Nephron progenitor cell (in vitro differentiated cells): ENCODE data around the gene CEBPG.

ENCODE experiments used
- DNase-seq: peaks from one replicate; pipeline ENCODE4 v3.0.0; 2021
- H3K27ac Mint-ChIP-seq: 2 replicates; pipeline ENCODE4 v1.8.0; 2021; ENCODE audit warnings: mild to moderate bottlenecking, moderate library complexity, mixed read lengths
- H3K27me3 Mint-ChIP-seq: 2 replicates; pipeline ENCODE4 v1.8.0; 2021; ENCODE audit warnings: mild to moderate bottlenecking, low read depth, mixed read lengths; ENCODE audit not compliant: poor library complexity
- H3K36me3 Mint-ChIP-seq: 2 replicates; pipeline ENCODE4 v1.8.0; 2021; ENCODE audit warnings: low read depth, mixed read lengths
- H3K4me1 Mint-ChIP-seq: 2 replicates; pipeline ENCODE4 v1.8.0; 2021; ENCODE audit warnings: mixed read lengths
- H3K4me3 Mint-ChIP-seq: 2 replicates; pipeline ENCODE4 v1.8.0; 2021; ENCODE audit warnings: mild to moderate bottlenecking, moderate library complexity, mixed read lengths
- H3K9me3 Mint-ChIP-seq: 2 replicates; pipeline ENCODE4 v1.8.0; 2021; ENCODE audit warnings: mild to moderate bottlenecking, moderate library complexity, mixed read lengths
- TF ChIP-seq, protein P1 (sequence below): fragments of 200-600 bp; sonication (generic); IDR thresholded peaks from 2 replicates; pipeline ENCODE4 v1.5.0; 2021; ENCODE audit warnings: antibody characterized with exemption

The CEBPG gene

DNA sequence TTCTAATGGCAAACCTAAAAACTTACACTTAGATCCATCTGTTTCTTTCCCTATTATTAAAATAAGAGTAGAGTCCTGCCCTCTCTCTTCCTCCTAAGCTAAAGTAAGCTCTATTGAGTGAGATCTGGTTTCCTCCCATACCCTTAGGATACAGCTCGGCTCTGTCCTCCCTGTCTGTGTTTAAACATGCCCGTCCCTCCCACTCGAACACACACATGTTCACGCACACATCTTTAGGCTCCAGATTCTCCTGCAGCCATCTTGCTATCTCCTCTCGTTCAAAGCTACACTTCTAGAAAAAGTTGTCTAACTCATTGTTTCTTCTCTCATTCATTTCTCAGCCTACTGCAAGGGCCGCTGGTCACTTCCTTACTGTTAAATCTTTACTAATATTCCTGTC, 15.1 kb upstream of the CEBPG start:
- no peaks in the 10 kb centered on the region for H3K36me3 Mint-ChIP-seq
- no peak overlapping the region for H3K27ac Mint-ChIP-seq
- H3K4me1 Mint-ChIP-seq: peaks cover 4% of the 10 kb centered on the region

DNA sequence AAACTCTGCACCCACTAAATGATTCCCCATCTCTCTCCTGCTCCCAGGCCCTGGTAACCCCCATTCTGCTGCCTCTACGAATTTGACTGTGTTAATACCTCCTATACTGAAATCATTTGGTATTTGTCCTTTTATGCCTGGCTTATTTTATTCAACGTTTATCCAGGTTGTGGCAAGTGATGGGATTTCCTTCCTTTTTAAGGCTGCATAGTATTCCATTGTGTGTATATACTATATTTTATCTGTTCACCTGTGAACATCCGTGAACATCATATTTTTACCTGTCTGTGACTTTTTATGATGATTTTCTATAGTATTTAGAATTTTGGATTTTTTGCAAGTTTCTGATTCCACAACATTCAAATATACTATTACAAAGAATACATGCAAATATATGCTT, 13.9 kb upstream of the CEBPG start:
- no peak for DNase-seq
- TF ChIP-seq, protein P1, sequence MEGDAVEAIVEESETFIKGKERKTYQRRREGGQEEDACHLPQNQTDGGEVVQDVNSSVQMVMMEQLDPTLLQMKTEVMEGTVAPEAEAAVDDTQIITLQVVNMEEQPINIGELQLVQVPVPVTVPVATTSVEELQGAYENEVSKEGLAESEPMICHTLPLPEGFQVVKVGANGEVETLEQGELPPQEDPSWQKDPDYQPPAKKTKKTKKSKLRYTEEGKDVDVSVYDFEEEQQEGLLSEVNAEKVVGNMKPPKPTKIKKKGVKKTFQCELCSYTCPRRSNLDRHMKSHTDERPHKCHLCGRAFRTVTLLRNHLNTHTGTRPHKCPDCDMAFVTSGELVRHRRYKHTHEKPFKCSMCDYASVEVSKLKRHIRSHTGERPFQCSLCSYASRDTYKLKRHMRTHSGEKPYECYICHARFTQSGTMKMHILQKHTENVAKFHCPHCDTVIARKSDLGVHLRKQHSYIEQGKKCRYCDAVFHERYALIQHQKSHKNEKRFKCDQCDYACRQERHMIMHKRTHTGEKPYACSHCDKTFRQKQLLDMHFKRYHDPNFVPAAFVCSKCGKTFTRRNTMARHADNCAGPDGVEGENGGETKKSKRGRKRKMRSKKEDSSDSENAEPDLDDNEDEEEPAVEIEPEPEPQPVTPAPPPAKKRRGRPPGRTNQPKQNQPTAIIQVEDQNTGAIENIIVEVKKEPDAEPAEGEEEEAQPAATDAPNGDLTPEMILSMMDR: no peak
- Mint-ChIP-seq H3K27ac (no peak overlapping the region), H3K9me3 (peaks cover 14% of the 10 kb centered on the region), H3K27me3 (peaks cover 28% of the 10 kb centered on the region), H3K4me1 (peaks cover 4% of the 10 kb centered on the region), H3K4me3 (no peak overlapping the region), H3K36me3 (no peaks in the 10 kb centered on the region)

More for the DNA sequence above, 15.1 kb upstream of the CEBPG start:
- TF ChIP-seq, protein P1: no peak
- Mint-ChIP-seq H3K27me3 (peaks cover 22% of the 10 kb centered on the region), H3K9me3 (peaks cover 17% of the 10 kb centered on the region), H3K4me3 (no peak overlapping the region)
- no peak for DNase-seq

DNA sequence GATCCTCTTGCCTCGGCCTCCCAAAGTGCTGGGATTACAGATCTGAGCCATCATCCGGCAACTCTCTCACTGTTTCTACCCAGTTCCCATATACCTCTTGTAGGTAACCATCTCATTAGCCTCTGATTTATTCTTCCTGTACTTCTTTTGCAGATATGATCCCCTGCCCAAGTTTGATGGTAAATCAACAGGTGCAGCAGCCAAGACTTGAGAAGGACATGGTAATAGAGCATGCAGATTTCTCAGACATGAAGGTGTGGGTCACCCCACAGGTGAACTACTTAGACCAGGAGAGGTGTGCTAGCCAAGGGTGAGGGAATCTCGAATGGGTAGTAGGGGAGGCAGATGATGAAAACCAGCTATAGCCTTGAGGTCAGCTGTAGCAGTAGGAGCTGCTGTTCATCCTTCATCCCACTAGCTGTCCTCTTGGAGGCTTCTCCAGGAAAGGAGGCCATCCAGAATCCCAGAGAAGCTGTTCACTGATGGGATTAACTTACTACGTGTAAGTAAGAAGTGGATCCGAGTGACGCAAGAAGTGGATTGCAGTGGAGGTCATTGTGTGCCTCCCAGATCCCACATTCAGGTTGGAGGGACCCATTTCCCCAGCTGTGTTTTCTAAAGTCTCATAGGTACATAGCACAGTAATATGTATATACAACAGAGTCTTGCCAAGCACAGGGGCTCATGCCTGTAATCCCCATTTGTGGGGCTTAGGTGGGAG, 10.8 kb upstream of the CEBPG start:
- no peak for DNase-seq
- H3K4me1 Mint-ChIP-seq: peaks cover 4% of the 10 kb centered on the region
- no peak overlapping the region for H3K4me3 Mint-ChIP-seq
- no peaks in the 10 kb centered on the region for H3K36me3 Mint-ChIP-seq
- H3K9me3 Mint-ChIP-seq: no peaks in the 10 kb centered on the region
- H3K27ac Mint-ChIP-seq: no peak overlapping the region
- TF ChIP-seq, protein P1: no peak
- peaks cover 46% of the 10 kb centered on the region for H3K27me3 Mint-ChIP-seq

DNA sequence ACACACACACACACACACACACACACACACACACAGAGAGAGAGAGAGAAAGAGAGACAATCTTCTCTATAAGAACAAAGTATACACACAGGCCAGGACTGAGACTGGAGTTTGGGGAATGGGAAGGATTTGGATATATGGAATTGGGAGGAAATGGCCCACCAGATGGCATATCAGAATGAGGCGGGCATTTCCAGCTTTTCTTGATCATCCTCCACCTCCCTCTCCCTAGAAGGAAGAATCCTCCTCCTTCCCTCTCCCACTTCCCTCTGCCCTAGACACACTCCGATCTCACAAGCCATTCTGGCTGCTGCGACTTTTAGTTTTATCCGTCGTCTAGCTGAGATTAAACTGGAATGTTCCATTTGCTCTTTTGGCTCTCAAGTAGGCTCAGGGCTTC, 10.0 kb upstream of the CEBPG start:
- Mint-ChIP-seq H3K4me3 (no peak overlapping the region), H3K36me3 (no peaks in the 10 kb centered on the region), H3K27me3 (peaks cover 52% of the 10 kb centered on the region), H3K27ac (no peak overlapping the region), H3K9me3 (no peaks in the 10 kb centered on the region), H3K4me1 (no peaks in the 10 kb centered on the region)
- no peak for DNase-seq
- TF ChIP-seq, protein P1: no peak

DNA sequence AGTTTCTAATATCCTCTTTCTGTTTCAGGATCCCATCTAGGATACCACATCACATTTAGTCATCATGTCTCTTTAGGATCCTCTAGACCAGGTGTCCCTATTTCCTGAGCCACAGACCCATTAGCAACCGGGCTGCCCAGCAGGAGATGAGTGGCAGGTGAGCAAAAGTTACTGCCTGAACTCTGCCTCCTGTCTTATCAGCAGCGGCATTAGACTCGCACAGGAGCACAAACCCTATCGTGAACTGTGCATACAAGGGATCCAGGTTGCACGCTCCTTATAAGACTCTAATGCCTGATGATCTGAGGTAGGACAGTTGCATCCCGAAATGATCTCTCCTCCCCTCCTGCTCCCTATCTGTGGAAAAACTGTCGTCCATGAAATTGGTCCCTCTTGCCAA, 7.8 kb upstream of the CEBPG start:
- H3K9me3 Mint-ChIP-seq: no peaks in the 10 kb centered on the region
- no peaks in the 10 kb centered on the region for H3K4me1 Mint-ChIP-seq
- TF ChIP-seq, protein P1: no peak
- H3K27me3 Mint-ChIP-seq: peaks cover 53% of the 10 kb centered on the region
- DNase-seq: no peak
- H3K36me3 Mint-ChIP-seq: no peaks in the 10 kb centered on the region
- no peak overlapping the region for H3K4me3 Mint-ChIP-seq
- H3K27ac Mint-ChIP-seq: no peak overlapping the region

DNA sequence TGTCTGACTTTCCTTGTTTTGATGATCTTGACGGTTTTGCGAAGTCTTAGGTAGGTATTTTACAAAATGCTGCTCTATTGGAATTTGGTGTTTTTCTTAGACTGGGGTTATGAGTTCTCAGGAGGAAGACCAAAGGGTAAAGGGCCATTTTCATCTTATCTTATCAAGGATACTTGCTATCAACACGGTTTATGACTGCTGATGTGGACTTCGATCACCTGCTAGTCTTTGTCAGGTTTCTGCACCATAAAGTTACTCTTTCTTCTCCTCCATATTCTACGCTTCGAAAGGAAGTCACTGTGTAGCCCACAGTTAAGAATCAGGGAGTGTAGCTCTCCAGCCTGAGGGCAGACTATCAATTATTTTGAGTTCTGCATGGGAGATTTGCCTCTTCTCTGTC, 7.4 kb upstream of the CEBPG start:
- Mint-ChIP-seq H3K36me3 (no peaks in the 10 kb centered on the region), H3K4me3 (no peak overlapping the region), H3K27ac (no peak overlapping the region), H3K9me3 (no peaks in the 10 kb centered on the region), H3K4me1 (no peaks in the 10 kb centered on the region), H3K27me3 (peaks cover 50% of the 10 kb centered on the region)
- TF ChIP-seq, protein P1: no peak
- DNase-seq: no peak
